ENCODE measurements around the gene FAM184B.
A peak's percentile ranks its signal among the peaks of the same experiment; 100 is the strongest.
"Not testable (repeated sequence)": the region's sequence is repeated elsewhere in the genome, so short reads cannot be mapped to it uniquely, and the experiment has no call there.

The FAM184B gene

DNA sequence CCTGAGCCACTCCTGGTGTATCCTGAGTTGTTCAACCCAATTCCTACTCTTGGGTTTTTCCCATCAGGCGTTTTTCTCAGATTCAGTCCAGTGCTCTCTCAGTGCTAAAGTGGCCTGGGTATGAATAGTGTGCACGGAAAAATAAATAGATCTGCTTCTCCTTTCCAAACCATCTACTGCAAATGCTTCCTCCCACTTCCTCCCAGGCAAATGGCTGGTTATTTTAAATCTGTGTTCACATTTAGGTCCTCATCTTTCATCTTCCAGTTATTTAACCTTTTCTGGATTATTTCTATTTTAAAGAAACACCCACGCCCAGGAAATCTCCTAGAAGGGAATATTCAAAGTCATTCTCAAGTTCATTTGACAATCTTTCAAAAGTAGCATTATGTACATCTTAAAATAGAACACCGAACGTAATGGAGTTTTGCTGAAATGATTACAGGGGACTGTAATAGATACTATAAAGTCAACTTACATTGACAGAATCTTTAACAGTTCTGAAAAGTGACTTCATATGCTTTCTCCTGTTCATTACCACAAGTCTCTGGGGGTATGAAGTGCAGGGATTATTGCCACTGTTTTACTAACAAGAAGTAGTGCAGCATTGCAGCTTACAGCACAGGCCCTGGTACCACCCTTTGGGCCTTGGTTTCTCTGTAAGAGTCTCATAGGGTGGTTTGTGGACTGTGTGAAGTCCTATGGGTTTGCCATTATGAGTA is 100.7 kb downstream of the FAM184B start:
- no peak for DNase-seq

DNA sequence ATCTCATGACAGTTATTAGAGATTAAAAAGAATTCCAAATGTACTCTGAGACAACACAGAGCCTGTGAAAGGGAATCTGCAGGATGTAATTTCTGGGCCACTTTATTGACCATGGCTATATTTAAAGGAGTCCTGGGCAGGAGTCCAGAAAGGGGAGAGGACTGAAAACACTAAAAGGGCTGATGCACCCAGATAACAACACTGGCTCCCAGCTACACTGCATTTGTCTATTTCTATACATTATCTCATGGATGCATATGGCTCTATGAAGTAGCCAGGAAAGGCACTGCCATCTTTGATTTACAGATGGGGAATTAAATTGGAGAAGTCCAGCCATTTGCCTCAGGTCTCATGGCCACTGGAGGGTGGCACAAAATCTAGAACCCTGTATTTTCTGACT is 111.0 kb downstream of the FAM184B start:
- no peak for DNase-seq

DNA sequence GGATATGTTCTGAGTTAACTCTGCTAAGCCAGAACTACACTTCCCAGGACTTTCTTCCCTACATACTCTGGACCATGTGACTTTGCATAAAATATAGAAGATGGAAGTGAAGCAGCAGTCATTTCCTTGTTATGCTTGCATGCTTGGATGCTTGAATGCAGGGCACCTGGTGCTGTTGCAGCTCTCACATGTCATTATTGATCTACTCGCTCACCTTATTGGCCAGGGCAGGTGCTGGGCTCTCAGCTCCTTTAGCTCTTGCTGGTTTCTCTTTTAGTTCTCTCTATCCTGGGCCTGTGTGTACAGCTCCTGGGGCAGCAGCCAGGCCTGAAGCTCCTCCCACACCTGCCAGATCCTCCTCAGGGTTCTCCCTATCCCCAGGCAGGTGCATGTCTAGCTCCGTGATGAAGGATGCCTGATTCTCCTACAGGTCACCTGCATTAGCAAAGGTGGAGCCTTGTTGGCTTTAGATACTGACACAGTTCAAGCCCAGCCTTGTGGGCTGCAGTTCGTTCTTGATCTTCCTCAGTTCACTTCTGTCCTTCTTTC is 113.7 kb downstream of the FAM184B start:
- DNase-seq = peak in 1 of 2 experiments; percentile 16

DNA sequence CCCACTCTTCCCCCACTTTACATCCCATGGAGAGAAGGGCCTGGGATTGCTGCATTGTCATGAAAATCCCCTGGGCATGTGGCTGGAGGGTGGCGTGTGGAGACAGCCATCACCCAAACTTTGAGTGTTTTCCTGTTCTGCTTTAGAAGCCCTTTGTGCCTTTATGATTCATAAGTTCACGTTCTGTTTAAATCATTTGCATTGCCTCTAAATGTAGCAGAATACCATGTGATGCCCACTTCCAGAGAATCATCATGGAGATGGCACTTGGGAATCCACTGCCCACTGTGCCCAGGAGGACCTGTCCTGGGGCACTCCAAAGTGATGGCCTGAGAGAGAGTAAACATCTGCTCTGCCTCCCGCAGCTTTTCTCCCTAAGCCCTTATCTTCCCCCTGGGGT is 114.2 kb downstream of the FAM184B start:
- DNase-seq = no peak

DNA sequence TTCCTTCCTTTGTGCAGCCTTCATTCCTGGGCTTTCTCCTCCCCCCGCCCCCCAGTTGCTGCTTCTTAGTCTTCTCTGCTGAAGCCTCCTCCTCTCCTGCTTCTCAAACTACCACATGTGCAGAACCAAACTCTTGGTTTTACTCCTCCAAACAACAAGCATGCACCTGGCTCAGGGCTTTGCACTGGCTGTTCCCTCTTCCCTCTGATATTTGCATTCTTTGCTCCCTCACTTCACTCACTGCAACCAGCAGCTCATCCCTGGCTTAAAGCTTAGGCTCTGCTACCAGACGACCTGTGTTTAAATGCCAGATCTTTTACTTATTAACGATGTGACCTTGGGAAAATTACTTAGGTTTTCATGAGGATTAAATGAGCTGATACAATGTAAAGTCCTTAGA is 115.6 kb downstream of the FAM184B start:
- DNase-seq = no peak

DNA sequence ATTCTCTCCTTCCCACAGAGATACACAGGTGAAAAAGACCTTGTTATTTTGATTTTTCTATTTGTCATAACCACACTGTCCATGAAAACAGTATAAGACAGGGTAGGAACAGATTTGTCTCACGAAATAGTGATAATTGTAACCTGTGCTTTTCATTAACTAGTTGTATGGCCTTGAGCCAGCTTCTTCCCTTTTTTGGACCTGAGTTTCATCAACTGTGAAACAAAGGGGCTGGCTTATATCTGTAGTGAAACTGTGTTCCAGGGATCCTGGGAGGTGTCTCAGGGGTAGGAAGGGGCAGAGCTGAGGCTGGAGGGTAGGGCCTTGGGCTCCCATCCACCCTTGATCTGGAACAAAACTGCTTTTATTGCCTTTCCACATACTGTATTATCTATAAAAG is 116.1 kb downstream of the FAM184B start:
- DNase-seq = no peak

DNA sequence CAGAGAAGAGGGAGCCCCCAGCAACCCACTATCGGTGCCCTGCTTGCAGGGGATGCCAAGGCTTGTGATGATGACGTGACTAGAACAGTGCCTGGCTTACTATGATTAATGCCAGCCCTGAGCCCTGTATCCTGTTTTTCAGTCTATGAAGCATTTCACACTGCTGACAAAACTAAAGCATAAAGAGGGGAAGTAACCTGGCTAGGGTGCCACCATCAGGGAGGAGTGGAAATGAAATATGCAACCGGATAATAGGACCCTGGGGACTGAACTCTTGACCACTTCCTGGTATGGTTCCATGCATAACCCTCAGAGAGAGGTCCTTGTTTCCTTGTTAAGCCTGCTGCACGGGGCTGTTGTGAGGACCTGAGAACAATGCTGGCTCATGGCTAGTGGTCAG is 116.7 kb downstream of the FAM184B start:
- DNase-seq = no peak

DNA sequence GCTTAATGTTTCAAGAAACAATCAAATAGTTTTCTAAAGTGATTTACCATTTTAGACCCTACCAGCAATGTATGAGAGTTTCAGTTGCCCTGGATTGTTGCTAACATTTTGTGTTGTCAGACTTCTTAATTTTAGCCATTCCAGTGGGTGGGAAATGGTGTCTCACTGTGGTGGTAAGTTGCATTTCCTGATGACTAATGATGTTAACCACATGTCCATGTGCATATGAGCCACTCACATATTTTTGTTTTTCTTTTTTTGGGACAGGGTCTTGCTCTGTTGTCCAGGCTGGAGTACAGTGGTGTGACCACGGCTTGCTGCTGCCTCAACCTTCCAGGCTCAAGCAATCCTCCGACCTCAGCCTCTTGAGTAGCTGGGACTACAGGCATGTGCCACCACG is 118.7 kb downstream of the FAM184B start:
- DNase-seq = no peak

DNA sequence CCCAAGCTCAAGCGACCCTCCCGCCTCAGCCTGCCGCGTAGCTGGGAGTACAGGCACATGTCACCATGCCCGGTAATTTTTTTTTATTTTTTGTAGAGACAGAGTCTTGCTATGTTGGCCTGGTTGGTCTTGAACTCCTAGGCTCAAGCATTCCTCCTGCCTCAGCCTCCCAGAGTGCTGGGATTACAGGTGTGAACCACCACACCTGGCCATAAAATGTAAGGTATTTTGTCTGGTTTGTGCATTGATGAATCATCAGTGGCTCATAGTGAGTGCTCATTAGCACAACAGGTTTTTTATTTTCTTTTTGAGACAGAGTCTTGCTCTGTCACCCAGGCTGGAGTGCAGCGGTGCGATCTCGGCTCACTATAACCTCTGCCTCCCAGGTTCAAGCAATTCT is 122.2 kb downstream of the FAM184B start:
- not testable (repeated sequence) for DNase-seq

DNA sequence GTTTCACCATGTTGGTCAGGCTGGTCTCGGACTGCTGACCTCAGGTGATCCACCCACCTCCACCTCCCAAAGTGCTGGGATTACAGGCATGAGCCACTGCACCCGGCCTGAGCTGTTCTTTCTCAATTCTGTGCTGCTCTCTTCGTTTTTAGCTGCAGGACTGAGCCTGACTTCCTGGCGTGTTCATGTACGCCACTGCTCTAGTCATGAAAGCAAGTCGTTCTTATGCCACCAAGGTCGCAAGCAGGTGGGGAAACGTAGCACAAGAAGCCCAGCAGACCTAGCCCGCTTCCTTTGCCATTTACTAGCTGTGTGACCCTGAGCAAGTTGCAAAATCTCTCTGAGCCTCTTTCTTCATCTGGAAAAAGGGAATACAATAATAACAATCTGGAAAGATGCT is 123.6 kb downstream of the FAM184B start:
- DNase-seq = no peak

DNA sequence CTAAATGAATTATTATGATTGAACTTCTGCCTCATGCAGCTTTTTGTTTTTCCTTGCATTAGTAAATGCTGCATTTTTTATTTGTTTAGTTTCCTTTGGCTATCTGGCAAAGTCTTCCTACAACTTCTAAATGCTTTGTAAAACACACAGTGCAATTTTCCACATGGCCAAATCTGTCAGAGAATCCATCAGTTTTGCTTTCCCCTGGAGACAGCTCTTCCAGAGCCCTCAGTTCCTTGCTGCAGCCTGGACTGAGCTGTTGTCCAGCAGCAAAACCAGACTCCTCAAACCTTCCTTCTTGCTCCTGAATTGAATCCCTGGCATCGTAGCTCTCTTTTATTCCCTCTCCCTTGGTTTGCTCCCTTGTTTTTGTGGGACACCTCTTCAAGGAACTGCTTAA is 124.3 kb downstream of the FAM184B start:
- DNase-seq = no peak

DNA sequence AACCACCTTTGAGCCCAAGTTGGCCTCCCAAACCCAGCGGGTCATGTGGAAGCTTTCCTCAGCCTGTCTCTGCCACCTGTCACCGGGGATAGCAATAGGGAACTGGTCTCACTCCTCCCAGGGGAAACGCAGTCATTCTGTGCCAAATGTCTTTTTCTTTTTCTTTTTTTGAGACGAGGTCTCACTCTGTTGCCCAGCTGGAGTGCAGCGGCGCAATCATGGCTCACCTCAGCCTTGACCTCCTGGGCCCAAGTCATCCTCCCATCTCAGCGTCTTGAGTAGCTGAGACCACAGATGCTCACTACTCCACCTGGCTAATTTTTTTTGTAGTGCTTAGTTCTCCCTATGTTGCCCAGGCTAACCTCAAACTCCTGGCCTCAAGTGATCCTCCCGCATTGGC is 126.7 kb downstream of the FAM184B start:
- no peak for DNase-seq

DNA sequence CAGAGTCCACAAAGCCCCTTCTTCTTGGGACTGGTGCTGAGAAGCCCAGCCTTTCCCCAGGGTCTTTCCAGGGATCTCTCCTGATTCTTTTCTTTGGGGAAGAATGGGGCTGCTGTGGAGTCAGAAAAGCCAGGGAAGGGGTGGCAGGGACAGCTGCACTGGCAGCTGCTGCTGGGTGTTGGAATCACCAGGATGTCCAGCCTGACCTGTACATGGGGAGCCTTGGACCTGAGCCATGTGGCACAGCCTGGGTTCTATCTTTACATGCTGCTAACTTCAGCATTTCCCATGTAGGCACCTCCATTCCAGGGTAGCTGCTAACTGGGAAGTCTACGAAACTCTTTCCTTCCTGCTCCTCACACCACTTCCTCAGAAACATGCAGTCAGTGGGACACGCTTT is 131.0 kb downstream of the FAM184B start:
- DNase-seq = no peak

DNA sequence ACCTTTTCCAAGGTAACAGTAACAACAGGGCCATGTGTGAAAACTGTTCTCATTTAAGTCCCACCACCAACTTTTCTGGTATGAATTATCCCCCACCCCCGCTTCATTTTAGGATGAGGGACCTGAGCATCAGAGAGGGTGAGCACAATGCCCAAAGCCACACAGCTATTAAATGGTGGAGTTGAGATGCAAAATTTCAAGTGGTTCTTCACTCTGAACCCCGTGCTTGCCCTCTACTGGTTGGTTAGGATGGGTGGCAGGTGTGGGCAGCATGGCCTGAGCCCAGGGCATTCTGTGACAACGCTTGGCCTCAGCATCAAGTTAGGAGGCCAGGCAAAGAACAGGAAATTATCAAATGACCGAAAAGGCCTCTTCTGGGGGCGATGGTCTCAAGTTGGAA is 133.5 kb downstream of the FAM184B start:
- no peak for DNase-seq

DNA sequence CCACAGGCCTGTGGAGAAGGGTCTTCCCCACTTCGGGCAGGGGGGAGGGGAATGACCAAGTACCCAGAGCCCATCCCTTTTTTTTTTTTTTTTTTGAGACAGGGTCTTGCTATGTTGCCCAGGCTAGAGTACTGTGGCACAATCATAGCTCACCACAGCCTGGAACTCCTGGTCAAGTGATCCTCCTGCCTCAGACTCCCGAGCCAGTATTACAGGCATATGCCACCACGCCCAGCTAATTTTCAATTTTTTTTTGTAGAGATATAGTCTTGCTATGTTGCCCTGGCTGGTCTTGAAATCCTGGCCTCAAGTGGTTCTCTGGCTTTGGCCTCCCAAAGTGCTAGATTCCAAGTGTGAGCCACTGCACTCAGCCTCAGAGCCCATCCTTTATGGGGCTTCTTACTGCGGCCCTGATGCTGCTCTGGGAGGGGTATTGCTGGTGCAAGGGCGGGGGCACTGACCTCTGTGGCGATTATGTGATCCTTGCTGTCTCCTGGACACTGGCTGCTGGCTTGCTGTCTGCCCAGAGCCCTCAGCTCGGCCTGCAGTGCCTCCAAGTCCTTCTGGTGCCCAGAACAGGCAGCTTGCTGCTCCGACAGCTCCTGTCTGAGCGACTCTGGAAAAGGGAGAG is 134.1 kb downstream of the FAM184B start:
- DNase-seq = no peak

DNA sequence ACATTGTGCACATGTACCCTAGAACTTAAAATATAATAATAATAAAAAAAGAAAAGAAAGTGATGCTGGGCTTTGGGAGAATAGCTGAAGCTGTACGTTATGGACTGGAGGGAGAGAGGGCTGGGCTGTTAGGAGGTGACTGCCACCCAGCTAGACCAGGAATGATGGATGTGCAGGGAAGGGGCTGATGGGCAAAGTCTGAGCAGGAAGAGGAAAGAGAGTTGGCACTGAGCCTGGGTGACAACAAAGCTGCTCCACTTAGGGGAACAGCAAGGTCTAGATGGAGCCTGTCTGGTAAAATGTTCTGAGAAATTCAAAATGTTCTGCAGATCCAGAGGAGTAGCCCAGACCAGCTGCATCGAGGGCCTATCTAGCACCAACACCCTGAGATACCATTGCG is 134.7 kb downstream of the FAM184B start:
- DNase-seq = no peak

DNA sequence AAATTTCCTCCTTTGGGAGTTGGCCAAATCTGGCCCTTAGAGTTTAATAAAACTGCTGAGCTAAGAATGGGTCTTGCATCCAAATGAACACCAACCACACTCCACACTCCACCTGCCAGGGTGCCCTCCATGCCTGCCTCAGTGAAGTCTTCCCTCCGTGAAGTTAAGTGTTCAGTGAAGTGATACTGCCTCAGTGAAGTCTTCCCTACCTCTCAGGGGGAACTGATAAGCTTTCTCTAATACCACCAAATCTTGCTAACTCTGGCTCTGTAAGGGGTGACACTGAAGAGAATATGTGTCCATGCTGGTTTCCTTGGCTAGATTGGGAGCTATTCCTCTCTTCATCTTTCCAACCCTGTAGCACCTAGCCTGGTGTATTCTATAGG is 139.0 kb downstream of the FAM184B start:
- DNase-seq = no peak

DNA sequence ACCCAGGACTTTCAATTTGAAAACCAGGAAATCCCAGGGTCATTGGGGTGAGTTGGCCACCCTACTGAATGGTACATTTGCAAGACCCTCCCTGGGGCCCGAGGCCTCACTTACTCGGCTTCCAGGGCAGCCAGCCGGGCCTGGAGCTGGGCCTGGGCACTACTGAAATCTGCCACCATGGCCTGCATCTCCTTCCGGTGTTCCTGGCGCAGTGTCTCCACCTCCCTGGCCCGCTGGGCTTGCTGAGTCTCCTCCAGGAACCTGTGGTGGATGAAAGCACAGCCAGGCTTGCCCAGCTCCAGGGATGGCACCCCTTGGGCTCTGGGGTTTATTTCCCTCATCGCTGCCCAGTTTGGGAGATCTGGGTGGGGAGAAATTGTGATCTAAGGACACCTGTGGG is 142.3 kb downstream of the FAM184B start:
- DNase-seq = no peak

DNA sequence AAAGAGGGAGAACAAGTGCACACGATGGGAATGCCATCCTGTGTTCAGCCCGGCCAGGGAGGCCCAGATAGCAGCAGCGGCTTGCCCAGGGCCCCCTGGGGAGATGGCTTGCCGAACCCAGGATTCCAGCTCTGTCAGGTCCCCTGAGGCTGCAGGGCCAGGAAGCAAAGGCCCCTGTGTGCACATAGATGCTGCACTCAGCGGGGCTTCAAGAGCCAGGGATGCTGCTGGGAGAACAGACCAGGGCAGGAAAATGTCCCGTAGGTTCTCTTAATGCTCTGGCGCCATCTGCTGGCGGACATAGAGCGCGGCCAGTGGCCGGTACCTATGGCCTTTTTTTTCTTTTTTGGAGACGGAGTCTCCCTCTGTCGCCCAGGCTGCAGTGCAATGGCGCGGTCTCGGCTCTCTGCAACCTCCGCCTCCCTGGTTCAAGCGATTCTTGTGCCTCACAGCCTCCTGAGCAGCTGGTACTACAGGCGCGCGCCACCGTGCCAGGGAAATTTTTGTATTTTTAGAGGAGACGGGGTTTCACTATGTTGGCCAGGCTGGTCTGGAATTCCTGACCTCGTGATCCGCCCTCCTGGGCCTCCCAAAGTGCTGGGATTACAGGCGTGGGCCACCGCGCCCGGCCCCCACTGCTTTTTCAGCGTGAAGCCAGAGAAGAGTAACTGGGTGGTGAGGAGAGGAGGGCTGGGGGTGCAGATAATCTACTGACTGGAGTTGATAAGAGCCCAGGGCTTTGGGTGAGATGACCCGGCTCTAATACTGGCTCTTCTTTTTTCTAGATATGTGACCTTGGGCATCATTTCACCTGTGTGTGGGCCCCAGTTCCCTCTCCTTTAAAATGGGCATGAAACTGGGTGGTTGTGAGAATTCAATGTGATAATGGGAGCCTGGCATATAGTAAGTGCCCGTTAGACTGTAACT is 144.5 kb downstream of the FAM184B start:
- DNase-seq = peak; percentile 16 to 32

DNA sequence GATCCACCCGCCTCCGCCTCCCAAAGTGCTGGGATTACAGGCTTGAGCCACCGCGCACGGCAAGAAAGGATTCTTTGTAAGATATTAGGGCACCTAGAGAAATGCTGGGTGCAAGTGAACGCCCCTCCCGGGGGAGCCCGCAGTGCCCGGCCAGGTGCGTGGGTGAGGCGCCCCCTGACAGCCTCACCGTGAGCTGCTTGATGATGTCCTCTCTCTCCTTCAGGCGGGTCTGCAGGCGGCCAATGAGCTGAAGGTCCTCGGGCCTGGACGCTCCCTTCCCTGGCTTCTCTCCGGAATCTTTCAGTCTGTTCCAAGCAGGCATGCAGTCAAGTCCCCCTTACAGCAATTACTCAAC is 145.1 kb downstream of the FAM184B start:
- DNase-seq = no peak

DNA sequence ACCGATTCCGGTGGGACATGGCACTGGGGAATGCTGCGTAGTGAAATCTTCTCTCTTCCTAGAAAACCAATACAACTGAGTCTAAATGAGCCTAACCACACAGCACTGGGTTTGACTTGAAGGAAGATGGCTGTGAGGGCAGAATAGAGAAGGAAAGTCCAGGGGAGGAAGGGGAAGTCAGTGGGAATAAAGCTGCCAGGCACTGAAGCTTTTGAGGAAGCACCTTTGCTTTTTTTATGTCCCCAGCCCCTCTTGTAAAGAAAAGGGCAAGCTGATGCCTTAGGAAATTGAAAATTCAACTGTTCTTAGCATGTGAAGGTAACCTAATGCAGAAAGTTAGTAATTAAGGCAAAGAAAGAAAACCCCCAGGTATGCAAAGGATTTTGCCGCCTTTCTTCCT is 146.4 kb downstream of the FAM184B start:
- DNase-seq = no peak

DNA sequence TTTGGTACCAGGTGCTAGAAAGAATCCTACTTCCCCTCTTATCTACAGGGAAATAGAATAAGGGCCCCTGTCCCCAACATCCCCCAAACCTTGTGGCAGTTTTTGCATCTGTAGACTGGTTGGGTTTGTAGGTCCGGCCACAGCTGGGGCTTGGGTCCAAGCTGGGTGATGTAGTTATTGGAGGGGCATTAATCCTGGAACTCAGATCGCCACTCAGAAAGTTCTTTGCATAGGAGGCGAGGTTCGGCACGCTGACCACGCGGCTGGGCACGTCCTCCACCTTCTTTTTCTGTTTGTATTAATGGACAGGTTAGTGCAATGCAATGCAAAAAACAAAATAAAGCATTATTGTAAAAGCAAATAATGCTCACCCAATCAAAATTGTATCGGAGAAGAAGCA is 147.8 kb downstream of the FAM184B start:
- DNase-seq = no peak

DNA sequence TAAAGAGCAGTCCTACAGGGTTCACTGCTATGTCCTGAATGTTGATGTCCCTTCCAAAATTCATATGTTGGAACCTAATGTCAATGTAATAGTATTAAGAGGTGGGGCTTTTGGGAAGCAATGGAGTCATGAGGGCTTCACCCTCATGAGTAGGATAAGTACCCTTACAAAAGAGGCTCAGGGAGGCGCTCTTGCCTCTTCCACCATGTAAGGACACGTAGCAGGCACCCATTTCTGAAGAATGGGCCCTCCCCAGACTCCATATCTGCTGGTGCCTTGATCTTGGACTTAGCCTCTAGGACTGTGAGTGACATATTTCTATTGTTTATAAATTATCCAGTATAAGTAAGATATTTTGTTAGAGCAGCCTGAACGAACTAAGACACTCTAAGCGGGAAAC is 151.2 kb downstream of the FAM184B start:
- no peak for DNase-seq

DNA sequence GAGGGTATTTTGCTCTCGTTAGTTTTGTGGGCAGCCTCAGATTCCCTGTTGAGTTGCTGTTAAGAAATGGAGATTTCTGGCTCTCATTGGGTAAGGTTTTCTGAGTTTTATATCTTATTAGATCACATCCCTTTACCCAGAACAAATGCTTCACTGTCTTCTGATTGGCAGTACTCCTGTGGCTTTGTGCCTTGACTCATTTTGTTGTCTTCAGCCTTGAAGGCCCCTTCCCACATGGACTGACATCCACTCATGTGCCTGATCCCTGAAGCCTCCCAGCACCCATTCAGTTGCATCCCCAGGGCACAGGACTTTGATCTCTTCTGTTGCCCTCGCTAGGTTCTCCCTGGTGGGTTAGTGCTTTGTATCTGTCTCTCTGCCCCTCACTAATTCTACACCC is 156.6 kb downstream of the FAM184B start:
- no peak for DNase-seq
